GM12872 (cell line): ENCODE measurements around the gene RALGPS1.

Experiments
- CTCF ChIP-seq: IDR thresholded peaks from 3 replicates; pipeline ENCODE4 v1.5.1; 2011; ENCODE audit warnings: low read depth, mild to moderate bottlenecking, low read length, moderate library complexity; ENCODE audit not compliant: insufficient read depth

RALGPS1 gene

GRCh38 chr9:127219520-127219919, 304.9 kb downstream of the RALGPS1 start:
- TF ChIP-seq CTCF = no peak

- no peak for TF ChIP-seq CTCF
Observed at GRCh38 chr9:127221695-127222094, 307.1 kb downstream of the RALGPS1 start.

DNA sequence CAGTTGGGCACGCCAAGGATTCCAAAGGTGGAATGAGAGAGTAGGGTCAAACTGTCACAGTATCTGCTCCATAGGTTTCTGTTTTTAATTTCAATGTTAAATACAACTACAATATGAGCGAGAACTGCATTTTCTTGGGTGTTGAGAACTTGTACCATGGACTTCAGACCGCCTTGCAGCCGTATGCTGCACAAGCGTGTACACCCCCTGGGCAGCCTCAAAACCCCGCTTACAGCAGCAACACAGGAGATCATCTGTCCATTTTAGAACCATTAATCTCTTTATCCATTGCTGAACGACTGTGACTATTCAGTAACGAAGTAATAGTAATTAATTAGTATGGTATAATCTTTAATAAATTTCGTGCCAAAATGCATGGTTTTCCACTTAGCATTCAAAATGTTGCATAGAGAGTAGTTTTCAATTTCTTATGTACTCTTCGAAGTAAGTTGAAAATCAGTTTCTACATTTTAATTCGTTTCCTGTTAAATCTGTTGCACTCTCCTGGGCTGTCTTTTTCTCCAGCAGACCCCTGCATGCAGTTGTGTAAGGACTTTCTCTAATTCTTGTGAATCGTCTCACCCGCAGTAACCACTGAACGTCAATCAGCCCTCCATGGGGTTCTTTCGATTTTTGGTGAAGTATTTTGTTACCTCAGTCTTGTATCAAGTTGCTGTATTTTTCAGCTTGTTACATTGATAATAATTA, 308.0 kb downstream of the RALGPS1 start:
- TF ChIP-seq CTCF = no peak

GRCh38 chr9:127223266-127223665, 308.7 kb downstream of the RALGPS1 start:
- TF ChIP-seq CTCF = no peak

DNA sequence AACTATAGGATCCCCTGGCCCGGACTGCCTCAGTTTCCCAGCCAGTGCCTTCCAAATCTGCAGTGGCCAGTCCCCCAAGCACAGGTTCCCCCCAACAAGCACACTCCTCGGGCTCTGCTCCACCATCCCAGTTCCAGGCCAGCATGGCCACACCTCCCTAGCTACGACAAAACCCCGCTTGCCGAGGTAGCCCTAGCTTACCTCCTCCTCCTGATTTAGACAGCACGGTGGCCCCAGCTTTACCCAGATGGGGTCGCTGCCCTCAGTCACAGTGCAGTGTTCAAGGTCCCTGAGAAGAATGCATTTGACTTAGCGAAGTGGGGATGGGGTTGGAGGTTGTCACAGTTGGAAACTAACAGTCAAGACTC, 309.2 kb downstream of the RALGPS1 start:
- peak; percentile 36 for TF ChIP-seq CTCF

DNA sequence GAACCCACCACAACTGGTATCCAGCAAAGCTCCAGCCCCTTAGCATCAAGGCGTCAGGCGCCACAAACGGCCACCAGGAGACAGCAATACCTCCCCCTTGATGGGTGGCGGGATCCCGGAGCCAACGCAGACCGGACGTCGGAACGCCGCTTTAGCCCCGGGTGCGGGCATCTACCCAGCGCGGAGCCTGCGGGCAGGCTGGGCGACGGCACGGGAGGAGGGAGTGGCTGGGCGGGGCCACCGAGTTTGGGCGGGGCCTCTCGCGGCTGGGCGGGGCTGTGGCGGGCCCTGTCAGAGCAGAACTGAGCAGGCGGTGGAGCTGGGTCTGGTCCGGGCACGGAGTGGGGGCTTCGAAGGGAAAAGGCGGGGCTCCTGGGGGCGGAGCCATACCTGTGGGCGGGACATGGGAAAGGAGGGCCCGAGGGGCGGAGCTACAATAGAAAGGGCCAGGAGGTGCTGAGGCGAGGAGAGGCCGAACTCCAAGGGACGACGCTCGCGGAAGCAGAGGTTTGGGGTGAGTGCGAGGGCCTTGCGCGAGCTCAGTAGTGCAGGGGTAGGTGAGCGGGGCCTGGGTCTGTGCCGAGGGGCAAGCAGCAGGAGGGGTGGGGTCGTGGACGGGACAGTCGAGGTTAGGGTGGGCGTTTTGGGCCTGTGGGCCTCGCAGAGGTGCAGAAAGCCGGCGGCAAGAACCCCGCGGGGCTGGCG, 309.7 kb downstream of the RALGPS1 start:
- no peak for TF ChIP-seq CTCF

GRCh38 chr9:127224883-127225739, 310.5 kb downstream of the RALGPS1 start:
- no peak for TF ChIP-seq CTCF
